Fibroblast of the aortic adventitia (primary cell): ENCODE results near the gene KRT37. TPM values are rescaled to one million over a fixed set of nuclear protein-coding genes. Genes with fewer than 3 reads are reported as not detected.
A peak's percentile ranks its signal among the peaks of the same experiment; 100 is the strongest.
"Not testable (repeated sequence)": the region's sequence is repeated elsewhere in the genome, so short reads cannot be mapped to it uniquely, and the experiment has no call there.

ENCODE experiments used
- DNase-seq: peaks from one replicate; pipeline ENCODE4 v3.0.0-alpha.2; 2010; ENCODE audit warnings: low read depth
- H3K4me3 ChIP-seq: 2 replicates; pipeline ENCODE4 v1.5.1; 2011; ENCODE audit warnings: low read depth, mild to moderate bottlenecking, control low read depth, low read length, moderate library complexity
- total RNA-seq: library from RNA; depleted of rRNA; stranded (reverse); fragments of >200 nt; gene quantifications from 2 replicates; pipeline ENCODE4 v1.2.3, GENCODE V29; 2012; ENCODE audit warnings: low replicate concordance
- TF ChIP-seq, protein P1 (sequence below): IDR thresholded peaks from 2 replicates; pipeline ENCODE4 v1.5.1; 2011; ENCODE audit warnings: mild to moderate bottlenecking, low read length, control low read depth, inconsistent platforms; ENCODE audit not compliant: insufficient read depth

The KRT37 gene
- total RNA-seq, 1 donor = not detected

DNA sequence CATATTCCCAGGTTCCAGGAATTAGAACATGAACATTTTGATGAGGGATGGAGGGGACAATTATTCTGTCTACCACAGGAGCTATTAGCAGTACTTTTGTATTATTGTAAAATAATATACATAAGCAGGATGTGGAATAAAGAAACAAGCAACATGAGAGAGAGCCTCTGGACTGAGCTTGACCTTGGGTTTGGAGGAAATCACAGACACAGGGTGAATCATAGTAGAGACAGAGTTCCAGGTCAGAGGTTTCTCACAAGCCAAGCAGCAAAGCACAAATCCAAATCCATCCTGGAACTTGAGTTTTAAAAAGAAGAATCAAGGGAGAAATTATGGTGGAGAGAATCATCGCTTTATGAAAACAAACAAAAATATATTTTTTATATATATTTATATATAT, 32.1 kb downstream of the KRT37 start:
- DNase-seq = peak; percentile 33
- H3K4me3 ChIP-seq = no peak overlapping the region
- TF ChIP-seq, protein P1, sequence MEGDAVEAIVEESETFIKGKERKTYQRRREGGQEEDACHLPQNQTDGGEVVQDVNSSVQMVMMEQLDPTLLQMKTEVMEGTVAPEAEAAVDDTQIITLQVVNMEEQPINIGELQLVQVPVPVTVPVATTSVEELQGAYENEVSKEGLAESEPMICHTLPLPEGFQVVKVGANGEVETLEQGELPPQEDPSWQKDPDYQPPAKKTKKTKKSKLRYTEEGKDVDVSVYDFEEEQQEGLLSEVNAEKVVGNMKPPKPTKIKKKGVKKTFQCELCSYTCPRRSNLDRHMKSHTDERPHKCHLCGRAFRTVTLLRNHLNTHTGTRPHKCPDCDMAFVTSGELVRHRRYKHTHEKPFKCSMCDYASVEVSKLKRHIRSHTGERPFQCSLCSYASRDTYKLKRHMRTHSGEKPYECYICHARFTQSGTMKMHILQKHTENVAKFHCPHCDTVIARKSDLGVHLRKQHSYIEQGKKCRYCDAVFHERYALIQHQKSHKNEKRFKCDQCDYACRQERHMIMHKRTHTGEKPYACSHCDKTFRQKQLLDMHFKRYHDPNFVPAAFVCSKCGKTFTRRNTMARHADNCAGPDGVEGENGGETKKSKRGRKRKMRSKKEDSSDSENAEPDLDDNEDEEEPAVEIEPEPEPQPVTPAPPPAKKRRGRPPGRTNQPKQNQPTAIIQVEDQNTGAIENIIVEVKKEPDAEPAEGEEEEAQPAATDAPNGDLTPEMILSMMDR = no peak

DNA sequence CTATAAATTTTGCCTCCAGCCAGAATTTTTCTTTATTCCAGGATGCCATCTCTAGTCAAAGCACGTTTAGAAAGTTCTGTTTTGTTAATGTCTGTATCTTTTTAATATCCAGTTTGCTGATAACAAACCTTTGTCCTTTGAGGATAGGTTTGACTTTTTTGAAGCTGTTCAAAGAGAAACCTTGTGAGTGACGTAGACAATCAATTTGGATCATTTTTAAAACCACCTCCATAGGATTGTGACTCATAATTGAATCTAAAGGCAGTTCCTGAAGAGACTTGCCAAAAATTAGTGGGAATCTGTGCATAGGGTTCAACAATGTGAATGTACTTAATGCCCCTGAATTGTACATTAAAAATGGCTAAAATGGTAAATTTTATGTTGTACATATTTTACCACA, 32.9 kb downstream of the KRT37 start:
- TF ChIP-seq, protein P1 = no peak
- no peak overlapping the region for H3K4me3 ChIP-seq
- no peak for DNase-seq

DNA sequence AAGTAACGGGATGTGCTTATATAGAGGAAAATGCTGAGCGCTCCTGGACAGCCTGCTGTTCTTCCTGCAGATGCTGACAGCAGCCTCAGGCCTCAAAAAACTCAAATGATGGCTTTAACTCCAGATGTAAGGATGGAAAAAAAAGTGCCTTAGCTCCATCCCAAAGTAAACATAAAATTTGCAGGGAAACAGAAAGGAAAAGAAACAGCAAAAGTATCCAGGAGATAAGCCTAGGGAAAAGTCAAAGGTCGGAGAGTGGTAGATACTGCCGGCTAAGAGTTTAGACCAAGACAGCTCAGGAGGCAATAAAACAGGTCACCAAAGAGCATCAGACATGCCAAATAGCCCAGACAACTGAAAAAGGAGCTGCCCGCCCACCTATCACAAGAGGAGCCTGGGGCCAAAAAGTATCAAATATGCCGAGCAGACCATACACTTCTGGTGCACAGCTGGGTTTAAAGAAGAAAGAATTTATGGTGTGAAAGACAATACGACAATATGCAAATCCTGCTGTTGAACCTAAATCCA, 33.9 kb downstream of the KRT37 start:
- TF ChIP-seq, protein P1 = no peak
- no peak overlapping the region for H3K4me3 ChIP-seq
- no peak for DNase-seq

DNA sequence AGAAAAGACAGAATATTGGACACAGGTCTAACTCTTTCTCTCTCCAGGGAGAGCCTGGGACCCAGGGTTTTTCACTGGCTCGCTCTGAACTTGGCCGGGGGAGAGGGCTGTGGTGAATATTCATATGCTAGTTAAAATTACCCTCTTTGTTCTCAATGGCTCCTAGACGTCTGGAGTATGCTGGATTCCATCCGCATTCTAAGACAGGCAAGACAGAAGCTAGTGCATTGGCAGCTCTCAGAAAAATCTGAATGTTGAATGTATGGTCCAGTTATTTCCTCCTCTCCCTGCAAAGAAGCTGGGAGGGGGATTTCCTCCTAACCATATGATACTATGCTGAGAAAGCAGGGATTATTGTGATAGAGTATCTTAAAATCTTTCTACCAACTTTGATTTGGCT, 36.7 kb downstream of the KRT37 start:
- H3K4me3 ChIP-seq = no peak overlapping the region
- TF ChIP-seq, protein P1 = no peak
- no peak for DNase-seq

DNA sequence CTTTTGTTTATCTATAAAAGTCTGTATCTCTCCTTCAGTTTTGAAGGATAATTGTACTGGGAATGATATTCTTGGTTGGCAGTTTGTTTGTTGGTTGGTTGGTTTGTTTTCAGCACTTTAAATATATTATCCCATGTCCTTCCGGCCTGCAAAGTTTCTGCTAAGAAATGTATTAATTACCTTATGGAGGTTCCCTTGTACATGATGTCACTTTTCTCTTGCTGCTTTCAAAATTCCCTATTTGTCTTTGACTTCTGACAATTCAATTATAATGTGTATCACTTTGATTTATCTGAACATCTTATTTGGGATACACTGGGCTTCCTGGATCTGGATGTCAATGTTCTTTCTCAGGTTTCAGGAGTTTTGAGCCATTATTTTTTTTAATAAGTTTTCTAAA, 38.2 kb downstream of the KRT37 start:
- TF ChIP-seq, protein P1 = no peak
- H3K4me3 ChIP-seq = no peak overlapping the region
- no peak for DNase-seq

DNA sequence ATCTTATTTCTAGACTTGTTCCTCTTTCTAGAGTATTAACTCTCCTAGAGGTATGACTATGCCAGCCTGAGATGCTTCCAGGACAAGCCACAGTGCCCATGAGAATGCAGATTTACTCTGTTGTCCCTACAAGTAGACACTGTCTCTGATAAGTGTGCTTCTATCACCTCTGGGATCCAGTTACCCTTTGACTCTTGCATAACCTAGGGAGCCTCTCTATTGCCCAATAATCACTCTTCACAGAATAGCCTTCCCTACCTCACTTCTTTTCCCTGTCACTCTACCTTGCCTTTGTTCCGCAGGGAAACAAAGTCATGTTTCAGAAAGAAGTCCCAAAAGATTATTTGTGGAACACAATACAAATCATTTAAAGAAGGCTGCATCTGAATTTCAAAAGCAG, 40.7 kb downstream of the KRT37 start:
- DNase-seq = no peak
- TF ChIP-seq, protein P1 = no peak
- no peak overlapping the region for H3K4me3 ChIP-seq

DNA sequence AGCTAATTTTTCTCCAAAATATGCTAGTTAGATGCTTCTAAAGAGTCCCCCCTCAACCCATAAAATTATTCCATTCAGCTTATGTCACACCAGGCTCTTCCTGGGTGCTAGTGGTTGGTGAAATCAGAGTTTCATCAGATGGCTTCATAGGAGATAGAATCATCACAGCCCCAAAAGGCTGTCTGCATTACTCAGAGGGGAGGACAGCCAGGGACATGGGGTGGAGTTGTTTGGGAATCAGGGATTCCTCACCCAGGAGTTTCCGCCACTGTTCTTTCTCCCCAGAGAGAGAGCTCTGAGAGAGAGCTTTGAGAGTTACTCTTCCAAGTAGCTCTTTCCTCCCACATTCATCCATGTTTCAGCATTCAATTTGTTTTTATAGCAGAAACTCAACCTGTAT, 42.0 kb downstream of the KRT37 start:
- DNase-seq = peak; percentile 31
- H3K4me3 ChIP-seq = no peak overlapping the region
- TF ChIP-seq, protein P1 = no peak

DNA sequence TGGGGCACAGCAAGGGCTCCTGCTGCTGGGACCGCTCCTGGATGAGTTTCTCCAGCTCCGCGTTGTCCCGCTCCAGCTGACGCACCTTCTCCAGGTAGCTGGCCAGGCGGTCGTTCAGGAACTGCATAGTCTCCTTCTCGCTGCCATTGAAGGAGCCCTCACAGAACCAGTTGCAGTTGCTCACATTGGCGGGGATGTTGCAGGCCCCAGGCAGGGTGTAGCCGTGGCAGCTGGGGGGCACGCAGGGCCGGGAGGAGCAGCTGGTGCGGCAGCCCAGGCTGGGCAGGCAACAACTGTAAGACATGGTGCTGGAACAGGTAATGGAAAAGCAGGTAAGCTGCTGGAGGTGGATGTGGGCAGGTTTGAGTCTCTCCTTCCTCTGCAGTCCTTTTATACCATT, 42.4 kb downstream of the KRT37 start, which contains the start of gene KRT34:
Gene KRT34 (minus strand): TSS at position 364 of the 400 bp plus-strand sequence. CDS start 60 bp downstream, at position 304.
- not testable (repeated sequence) for DNase-seq, H3K4me3 ChIP-seq

DNA sequence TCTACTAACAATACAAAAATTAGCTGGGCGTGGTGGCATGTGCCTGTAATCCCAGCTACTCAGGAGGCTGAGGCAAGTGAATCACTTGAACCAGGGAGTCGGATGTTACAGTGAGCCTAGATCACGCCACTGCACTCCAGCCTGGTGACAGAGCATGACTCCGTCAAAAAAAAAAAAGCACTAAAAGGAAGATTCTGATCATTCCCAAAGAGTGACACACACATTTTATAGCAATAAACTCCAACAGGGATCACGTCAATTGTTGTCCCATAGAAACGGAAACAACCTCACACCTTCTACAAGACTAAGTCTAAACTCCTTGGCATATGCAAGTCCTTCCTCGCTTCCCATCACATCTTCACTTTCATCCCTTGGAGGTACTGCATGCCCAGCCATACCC, 44.3 kb downstream of the KRT37 start:
- peak; percentile 21 for DNase-seq
- not testable (repeated sequence) for H3K4me3 ChIP-seq
